Measurements from ENCODE around the gene EPHB1. TPM values are rescaled to one million over a fixed set of nuclear protein-coding genes. Genes with fewer than 3 reads are reported as not detected.

Gene EPHB1
- total RNA-seq, 1 experiment from 2014 or later: 7.0 TPM

DNA sequence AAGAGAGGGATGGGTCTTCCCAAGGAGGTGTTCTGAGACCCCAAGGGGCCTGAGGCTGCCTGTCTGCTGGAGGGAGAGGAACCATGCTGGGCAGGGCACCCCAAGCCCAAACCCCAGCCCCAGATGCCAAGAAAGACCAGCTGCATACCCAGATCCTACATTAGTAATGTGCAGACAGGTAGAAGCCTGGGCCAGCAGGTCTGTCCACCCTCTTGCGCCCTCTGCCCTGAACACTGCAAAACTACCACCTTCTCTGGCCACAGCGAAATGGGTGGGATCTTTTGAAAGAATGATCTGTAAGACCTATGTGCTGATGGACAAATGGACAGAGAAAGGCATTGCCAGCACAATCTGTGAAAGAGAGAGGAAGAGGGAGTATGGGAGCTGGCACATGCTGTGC lies 283.2 kb downstream of the EPHB1 start (continued):
- TF ChIP-seq, protein P1, sequence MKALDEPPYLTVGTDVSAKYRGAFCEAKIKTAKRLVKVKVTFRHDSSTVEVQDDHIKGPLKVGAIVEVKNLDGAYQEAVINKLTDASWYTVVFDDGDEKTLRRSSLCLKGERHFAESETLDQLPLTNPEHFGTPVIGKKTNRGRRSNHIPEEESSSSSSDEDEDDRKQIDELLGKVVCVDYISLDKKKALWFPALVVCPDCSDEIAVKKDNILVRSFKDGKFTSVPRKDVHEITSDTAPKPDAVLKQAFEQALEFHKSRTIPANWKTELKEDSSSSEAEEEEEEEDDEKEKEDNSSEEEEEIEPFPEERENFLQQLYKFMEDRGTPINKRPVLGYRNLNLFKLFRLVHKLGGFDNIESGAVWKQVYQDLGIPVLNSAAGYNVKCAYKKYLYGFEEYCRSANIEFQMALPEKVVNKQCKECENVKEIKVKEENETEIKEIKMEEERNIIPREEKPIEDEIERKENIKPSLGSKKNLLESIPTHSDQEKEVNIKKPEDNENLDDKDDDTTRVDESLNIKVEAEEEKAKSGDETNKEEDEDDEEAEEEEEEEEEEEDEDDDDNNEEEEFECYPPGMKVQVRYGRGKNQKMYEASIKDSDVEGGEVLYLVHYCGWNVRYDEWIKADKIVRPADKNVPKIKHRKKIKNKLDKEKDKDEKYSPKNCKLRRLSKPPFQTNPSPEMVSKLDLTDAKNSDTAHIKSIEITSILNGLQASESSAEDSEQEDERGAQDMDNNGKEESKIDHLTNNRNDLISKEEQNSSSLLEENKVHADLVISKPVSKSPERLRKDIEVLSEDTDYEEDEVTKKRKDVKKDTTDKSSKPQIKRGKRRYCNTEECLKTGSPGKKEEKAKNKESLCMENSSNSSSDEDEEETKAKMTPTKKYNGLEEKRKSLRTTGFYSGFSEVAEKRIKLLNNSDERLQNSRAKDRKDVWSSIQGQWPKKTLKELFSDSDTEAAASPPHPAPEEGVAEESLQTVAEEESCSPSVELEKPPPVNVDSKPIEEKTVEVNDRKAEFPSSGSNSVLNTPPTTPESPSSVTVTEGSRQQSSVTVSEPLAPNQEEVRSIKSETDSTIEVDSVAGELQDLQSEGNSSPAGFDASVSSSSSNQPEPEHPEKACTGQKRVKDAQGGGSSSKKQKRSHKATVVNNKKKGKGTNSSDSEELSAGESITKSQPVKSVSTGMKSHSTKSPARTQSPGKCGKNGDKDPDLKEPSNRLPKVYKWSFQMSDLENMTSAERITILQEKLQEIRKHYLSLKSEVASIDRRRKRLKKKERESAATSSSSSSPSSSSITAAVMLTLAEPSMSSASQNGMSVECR (CRISPR knock-in tag; IDR thresholded peaks at IDR 0.05; ENCODE audit: borderline replicate concordance): no peak
- no peak for TF ChIP-seq GABPB1 (CRISPR knock-in tag; IDR thresholded peaks at IDR 0.05)
- no peak for TF ChIP-seq ZNF219 (CRISPR knock-in tag; IDR thresholded peaks at IDR 0.05; ENCODE audit: borderline replicate concordance)
- TF ChIP-seq, protein P2, sequence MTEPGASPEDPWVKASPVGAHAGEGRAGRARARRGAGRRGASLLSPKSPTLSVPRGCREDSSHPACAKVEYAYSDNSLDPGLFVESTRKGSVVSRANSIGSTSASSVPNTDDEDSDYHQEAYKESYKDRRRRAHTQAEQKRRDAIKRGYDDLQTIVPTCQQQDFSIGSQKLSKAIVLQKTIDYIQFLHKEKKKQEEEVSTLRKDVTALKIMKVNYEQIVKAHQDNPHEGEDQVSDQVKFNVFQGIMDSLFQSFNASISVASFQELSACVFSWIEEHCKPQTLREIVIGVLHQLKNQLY (CRISPR knock-in tag; IDR thresholded peaks at IDR 0.05): no peak
- TF ChIP-seq ESRRA (CRISPR knock-in tag; IDR thresholded peaks at IDR 0.05; ENCODE audit: borderline replicate concordance): no peak
- TF ChIP-seq TEAD1 (CRISPR knock-in tag; IDR thresholded peaks at IDR 0.05): no peak
- no peak for TF ChIP-seq SMAD4 (CRISPR knock-in tag; IDR thresholded peaks at IDR 0.05)
- TF ChIP-seq GTF2I (CRISPR knock-in tag; conservative IDR thresholded peaks at IDR 0.05): no peak
- TF ChIP-seq, protein P3, sequence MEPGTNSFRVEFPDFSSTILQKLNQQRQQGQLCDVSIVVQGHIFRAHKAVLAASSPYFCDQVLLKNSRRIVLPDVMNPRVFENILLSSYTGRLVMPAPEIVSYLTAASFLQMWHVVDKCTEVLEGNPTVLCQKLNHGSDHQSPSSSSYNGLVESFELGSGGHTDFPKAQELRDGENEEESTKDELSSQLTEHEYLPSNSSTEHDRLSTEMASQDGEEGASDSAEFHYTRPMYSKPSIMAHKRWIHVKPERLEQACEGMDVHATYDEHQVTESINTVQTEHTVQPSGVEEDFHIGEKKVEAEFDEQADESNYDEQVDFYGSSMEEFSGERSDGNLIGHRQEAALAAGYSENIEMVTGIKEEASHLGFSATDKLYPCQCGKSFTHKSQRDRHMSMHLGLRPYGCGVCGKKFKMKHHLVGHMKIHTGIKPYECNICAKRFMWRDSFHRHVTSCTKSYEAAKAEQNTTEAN (CRISPR knock-in tag; IDR thresholded peaks at IDR 0.05): no peak
- no peak for TF ChIP-seq IRF2 (CRISPR knock-in tag; IDR thresholded peaks at IDR 0.05; ENCODE audit: borderline replicate concordance, low read depth)

DNA sequence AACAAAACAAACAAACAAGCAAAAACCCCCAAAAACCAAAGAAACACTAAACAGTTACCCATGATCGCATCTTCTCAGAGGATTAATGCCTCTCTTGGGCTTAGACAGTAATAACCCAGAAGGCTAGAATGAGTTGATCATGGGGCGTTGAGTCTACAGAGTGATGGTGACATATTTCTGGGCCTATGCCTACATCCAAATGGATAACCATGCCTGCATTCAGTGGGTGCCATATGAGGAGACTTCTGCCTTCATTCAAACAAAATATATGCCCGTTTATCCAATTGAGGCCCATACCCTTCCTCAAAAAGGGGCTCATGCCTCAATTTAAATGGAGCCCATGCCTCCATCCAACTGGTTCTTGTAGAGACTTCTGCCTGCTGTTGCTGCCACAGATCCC lies 284.0 kb downstream of the EPHB1 start:
- DNase-seq (ENCODE audit: low spot score) (no peak), ATAC-seq (no peak)
- H3K9me3 Mint-ChIP-seq: peaks cover 20% of the 10 kb centered on the region
- H3K4me3 Mint-ChIP-seq: no peak overlapping the region
- TF ChIP-seq, protein P4, sequence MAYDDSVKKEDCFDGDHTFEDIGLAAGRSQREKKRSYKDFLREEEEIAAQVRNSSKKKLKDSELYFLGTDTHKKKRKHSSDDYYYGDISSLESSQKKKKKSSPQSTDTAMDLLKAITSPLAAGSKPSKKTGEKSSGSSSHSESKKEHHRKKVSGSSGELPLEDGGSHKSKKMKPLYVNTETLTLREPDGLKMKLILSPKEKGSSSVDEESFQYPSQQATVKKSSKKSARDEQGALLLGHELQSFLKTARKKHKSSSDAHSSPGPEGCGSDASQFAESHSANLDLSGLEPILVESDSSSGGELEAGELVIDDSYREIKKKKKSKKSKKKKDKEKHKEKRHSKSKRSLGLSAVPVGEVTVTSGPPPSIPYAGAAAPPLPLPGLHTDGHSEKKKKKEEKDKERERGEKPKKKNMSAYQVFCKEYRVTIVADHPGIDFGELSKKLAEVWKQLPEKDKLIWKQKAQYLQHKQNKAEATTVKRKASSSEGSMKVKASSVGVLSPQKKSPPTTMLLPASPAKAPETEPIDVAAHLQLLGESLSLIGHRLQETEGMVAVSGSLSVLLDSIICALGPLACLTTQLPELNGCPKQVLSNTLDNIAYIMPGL (CRISPR knock-in tag; IDR thresholded peaks at IDR 0.05): no peak
- TF ChIP-seq JUN (CRISPR knock-in tag; IDR thresholded peaks at IDR 0.05) (no peak), NFE2L1 (CRISPR knock-in tag; IDR thresholded peaks at IDR 0.05) (no peak), NFYB (CRISPR knock-in tag; conservative IDR thresholded peaks at IDR 0.05; ENCODE audit: low read depth) (no peak), CREM (CRISPR knock-in tag; IDR thresholded peaks at IDR 0.05) (no peak), TEAD4 (CRISPR knock-in tag; IDR thresholded peaks at IDR 0.05) (no peak), ESRRA (CRISPR knock-in tag; IDR thresholded peaks at IDR 0.05; ENCODE audit: borderline replicate concordance) (no peak), CBFB (CRISPR knock-in tag; IDR thresholded peaks at IDR 0.05; ENCODE audit: low read depth) (no peak), RELA (CRISPR knock-in tag; IDR thresholded peaks at IDR 0.05; ENCODE audit: borderline replicate concordance) (no peak), KAT7 (CRISPR knock-in tag; IDR thresholded peaks at IDR 0.05; ENCODE audit: borderline replicate concordance) (no peak), GABPB1 (CRISPR knock-in tag; IDR thresholded peaks at IDR 0.05) (no peak), ELF4 (CRISPR knock-in tag; IDR thresholded peaks at IDR 0.05; ENCODE audit: low read depth) (no peak), RORB (CRISPR knock-in tag; IDR thresholded peaks at IDR 0.05) (no peak)
- TF ChIP-seq, protein P5, sequence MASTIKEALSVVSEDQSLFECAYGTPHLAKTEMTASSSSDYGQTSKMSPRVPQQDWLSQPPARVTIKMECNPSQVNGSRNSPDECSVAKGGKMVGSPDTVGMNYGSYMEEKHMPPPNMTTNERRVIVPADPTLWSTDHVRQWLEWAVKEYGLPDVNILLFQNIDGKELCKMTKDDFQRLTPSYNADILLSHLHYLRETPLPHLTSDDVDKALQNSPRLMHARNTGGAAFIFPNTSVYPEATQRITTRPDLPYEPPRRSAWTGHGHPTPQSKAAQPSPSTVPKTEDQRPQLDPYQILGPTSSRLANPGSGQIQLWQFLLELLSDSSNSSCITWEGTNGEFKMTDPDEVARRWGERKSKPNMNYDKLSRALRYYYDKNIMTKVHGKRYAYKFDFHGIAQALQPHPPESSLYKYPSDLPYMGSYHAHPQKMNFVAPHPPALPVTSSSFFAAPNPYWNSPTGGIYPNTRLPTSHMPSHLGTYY (CRISPR knock-in tag; IDR thresholded peaks at IDR 0.05): no peak
- TF ChIP-seq, protein P6, sequence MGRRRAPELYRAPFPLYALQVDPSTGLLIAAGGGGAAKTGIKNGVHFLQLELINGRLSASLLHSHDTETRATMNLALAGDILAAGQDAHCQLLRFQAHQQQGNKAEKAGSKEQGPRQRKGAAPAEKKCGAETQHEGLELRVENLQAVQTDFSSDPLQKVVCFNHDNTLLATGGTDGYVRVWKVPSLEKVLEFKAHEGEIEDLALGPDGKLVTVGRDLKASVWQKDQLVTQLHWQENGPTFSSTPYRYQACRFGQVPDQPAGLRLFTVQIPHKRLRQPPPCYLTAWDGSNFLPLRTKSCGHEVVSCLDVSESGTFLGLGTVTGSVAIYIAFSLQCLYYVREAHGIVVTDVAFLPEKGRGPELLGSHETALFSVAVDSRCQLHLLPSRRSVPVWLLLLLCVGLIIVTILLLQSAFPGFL (CRISPR knock-in tag; IDR thresholded peaks at IDR 0.05; ENCODE audit: borderline replicate concordance): no peak
- POLR2A ChIA-PET: no interaction called here
- H3K36me3 Mint-ChIP-seq: 0 out of 2 replicates have a peak, but pooled peaks cover 1% of the 10 kb centered on the region
- peaks cover 24% of the 10 kb centered on the region for H3K4me1 Mint-ChIP-seq
- CTCF ChIA-PET: no interaction called here
- no peak overlapping the region for H3K27ac Mint-ChIP-seq
- no peaks in the 10 kb centered on the region for H3K27me3 Mint-ChIP-seq (ENCODE audit: low read depth)
